Measurements from ENCODE around the gene RSRC1. TPM values are rescaled to one million over a fixed set of nuclear protein-coding genes. Genes with fewer than 3 reads are reported as not detected.

Gene RSRC1
- total and polyA plus RNA-seq, 2 experiments from 2014 or later: 22.6 to 34.1 TPM

DNA sequence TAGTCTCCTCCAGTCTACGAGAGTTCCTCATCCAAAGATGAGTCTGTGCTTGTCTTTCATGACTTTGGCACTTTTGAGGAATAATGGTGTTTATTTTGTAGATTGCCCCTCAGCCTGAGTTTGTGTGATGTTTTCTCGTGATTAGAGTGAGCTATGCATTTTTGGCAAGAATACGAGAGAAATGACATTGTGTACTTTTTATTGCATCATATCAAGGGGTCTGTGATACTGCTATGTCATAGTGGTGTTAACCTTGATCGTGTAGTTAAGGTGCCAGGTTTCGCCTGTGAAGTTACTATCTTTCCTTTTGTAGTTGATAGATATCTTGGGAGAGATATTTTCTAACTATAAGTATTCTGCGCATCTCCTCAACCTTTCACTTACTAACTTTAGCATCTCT is 18.9 kb downstream of the RSRC1 start:
- Histone ChIP-seq H3K27ac (no peak overlapping the region), H3K4me1 (ENCODE audit: insufficient read depth) (no peaks in the 10 kb centered on the region), H3K79me2 (no peaks in the 10 kb centered on the region), H3K9me3 (ENCODE audit: low read depth) (no peaks in the 10 kb centered on the region), H3K4me3 (no peak overlapping the region), H3K36me3 (replicated peaks; ENCODE audit: insufficient read depth, low read depth) (no peaks in the 10 kb centered on the region), H3K27me3 (no peaks in the 10 kb centered on the region), H4K20me1 (ENCODE audit: insufficient read depth, poor library complexity, severe bottlenecking) (no peaks in the 10 kb centered on the region), H3K9me2 (replicated peaks; ENCODE audit: insufficient read depth) (no peaks in the 10 kb centered on the region), H2AFZ (no peak overlapping the region), H3K4me2 (no peak overlapping the region)
- no peak for DNase-seq (ENCODE audit: low spot score)
- TF ChIP-seq, protein P1, sequence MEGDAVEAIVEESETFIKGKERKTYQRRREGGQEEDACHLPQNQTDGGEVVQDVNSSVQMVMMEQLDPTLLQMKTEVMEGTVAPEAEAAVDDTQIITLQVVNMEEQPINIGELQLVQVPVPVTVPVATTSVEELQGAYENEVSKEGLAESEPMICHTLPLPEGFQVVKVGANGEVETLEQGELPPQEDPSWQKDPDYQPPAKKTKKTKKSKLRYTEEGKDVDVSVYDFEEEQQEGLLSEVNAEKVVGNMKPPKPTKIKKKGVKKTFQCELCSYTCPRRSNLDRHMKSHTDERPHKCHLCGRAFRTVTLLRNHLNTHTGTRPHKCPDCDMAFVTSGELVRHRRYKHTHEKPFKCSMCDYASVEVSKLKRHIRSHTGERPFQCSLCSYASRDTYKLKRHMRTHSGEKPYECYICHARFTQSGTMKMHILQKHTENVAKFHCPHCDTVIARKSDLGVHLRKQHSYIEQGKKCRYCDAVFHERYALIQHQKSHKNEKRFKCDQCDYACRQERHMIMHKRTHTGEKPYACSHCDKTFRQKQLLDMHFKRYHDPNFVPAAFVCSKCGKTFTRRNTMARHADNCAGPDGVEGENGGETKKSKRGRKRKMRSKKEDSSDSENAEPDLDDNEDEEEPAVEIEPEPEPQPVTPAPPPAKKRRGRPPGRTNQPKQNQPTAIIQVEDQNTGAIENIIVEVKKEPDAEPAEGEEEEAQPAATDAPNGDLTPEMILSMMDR (IDR thresholded peaks at IDR 0.05; ENCODE audit: poor library complexity): no peak
- TF ChIP-seq EZH2phosphoT487 (IDR thresholded peaks at IDR 0.05; ENCODE audit: low read depth, severe bottlenecking, unreplicated experiment) (no peak), EZH2 (IDR thresholded peaks at IDR 0.05; ENCODE audit: borderline replicate concordance) (no peak)
- 95% methylated on average over 6 of the region's 6 CpGs for WGBS (ENCODE audit: low lambda C conversion rate, missing lambda C conversion rate)

DNA sequence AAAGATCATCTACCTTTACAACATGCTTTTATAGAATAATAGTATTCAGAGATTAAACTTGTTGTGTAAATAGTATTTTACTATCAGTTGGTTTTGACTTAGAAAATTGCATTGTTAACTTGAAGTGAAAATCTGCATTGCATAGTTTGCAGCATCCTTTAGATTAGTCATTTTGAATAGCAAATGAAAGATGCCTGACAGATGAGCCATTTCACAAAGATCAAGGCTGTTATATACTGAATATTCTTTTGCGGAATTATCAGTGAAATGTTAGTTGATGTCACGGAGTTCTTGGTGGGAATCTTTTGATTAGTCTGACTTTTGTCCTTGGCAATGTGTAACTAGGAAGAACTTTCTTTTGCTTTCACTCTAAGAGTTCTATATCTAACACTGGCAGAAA is 24.5 kb downstream of the RSRC1 start:
- no peak overlapping the region for H3K27ac ChIP-seq
- no peak overlapping the region for H3K4me2 ChIP-seq
- H2AFZ ChIP-seq: no peak overlapping the region
- no peak for DNase-seq (ENCODE audit: low spot score)
- no peaks in the 10 kb centered on the region for H3K4me1 ChIP-seq (ENCODE audit: insufficient read depth)
- no peaks in the 10 kb centered on the region for H3K9me2 ChIP-seq (replicated peaks; ENCODE audit: insufficient read depth)
- H3K79me2 ChIP-seq: no peaks in the 10 kb centered on the region
- H3K27me3 ChIP-seq: no peaks in the 10 kb centered on the region
- H3K9me3 ChIP-seq (ENCODE audit: low read depth): no peaks in the 10 kb centered on the region
- 100% methylated on average over 2 of the region's 2 CpGs for WGBS (ENCODE audit: low lambda C conversion rate, missing lambda C conversion rate)
- TF ChIP-seq, protein P1 (IDR thresholded peaks at IDR 0.05; ENCODE audit: poor library complexity): no peak
- TF ChIP-seq EZH2phosphoT487 (IDR thresholded peaks at IDR 0.05; ENCODE audit: low read depth, severe bottlenecking, unreplicated experiment) (no peak), EZH2 (IDR thresholded peaks at IDR 0.05; ENCODE audit: borderline replicate concordance) (no peak)
- no peak overlapping the region for H3K4me3 ChIP-seq
- no peaks in the 10 kb centered on the region for H3K36me3 ChIP-seq (replicated peaks; ENCODE audit: insufficient read depth, low read depth)
- H4K20me1 ChIP-seq (ENCODE audit: insufficient read depth, poor library complexity, severe bottlenecking): no peaks in the 10 kb centered on the region

DNA sequence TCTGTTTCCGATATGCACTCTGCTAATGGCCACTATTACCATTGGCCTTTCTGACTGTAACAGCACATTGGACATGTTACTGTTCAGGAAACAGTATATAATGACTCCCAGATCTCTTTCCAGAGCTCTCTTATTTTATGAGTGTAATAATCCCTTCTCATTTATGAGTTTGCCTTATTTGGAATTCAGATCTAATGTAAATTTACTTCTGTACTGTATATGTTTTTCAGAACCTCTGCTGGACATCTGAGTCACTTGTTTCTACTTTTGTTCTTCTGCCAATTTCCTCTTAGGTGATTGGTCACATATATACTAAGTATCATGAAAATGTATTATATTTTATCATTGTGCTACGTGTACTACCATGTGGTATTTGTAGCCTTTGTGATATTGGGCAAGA is 30.5 kb downstream of the RSRC1 start:
- TF ChIP-seq, protein P1 (IDR thresholded peaks at IDR 0.05; ENCODE audit: poor library complexity): no peak
- TF ChIP-seq EZH2phosphoT487 (IDR thresholded peaks at IDR 0.05; ENCODE audit: low read depth, severe bottlenecking, unreplicated experiment): no peak
- no peak overlapping the region for H3K27ac ChIP-seq
- H3K4me1 ChIP-seq (ENCODE audit: insufficient read depth): no peaks in the 10 kb centered on the region
- no peaks in the 10 kb centered on the region for H3K9me2 ChIP-seq (replicated peaks; ENCODE audit: insufficient read depth)
- H3K79me2 ChIP-seq: no peaks in the 10 kb centered on the region
- no peaks in the 10 kb centered on the region for H3K9me3 ChIP-seq (ENCODE audit: low read depth)
- WGBS (ENCODE audit: low lambda C conversion rate, missing lambda C conversion rate): 58% methylated on average over 2 of the region's 2 CpGs
- H3K36me3 ChIP-seq (replicated peaks; ENCODE audit: insufficient read depth, low read depth): no peaks in the 10 kb centered on the region
- H2AFZ ChIP-seq: no peak overlapping the region
- no peaks in the 10 kb centered on the region for H3K27me3 ChIP-seq
- H3K4me3 ChIP-seq: no peak overlapping the region
- no peak overlapping the region for H3K4me2 ChIP-seq
- no peaks in the 10 kb centered on the region for H4K20me1 ChIP-seq (ENCODE audit: insufficient read depth, poor library complexity, severe bottlenecking)
- DNase-seq (ENCODE audit: low spot score): no peak

DNA sequence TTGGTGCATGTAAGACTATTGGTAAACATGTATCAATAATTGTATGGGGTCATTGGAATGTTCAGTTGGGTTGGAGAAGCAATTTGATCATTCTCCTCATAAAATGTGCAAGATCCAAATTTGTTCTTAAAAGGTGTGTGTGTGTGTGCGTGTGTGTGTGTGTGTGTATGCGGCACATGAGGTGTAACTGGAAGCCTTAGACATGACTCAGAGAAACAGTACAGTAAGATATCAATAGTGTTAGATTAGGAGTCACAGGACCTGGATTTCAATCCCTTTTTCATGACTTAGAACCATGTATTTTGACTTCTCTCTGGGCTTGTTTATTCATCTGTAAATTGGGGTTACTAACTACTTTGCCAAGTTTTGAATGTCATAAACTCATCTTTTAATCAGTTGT is 38.3 kb downstream of the RSRC1 start:
- no peak overlapping the region for H3K27ac ChIP-seq
- no peaks in the 10 kb centered on the region for H3K79me2 ChIP-seq
- no peak overlapping the region for H2AFZ ChIP-seq
- no peak for DNase-seq (ENCODE audit: low spot score)
- 96% methylated on average over 2 of the region's 2 CpGs for WGBS (ENCODE audit: low lambda C conversion rate, missing lambda C conversion rate)
- no peaks in the 10 kb centered on the region for H3K9me3 ChIP-seq (ENCODE audit: low read depth)
- no peak overlapping the region for H3K4me3 ChIP-seq
- no peaks in the 10 kb centered on the region for H3K27me3 ChIP-seq
- H3K4me2 ChIP-seq: no peak overlapping the region
- no peaks in the 10 kb centered on the region for H3K36me3 ChIP-seq (replicated peaks; ENCODE audit: insufficient read depth, low read depth)
- H3K4me1 ChIP-seq (ENCODE audit: insufficient read depth): no peaks in the 10 kb centered on the region
- TF ChIP-seq, protein P1 (IDR thresholded peaks at IDR 0.05; ENCODE audit: poor library complexity): no peak
- no peak for TF ChIP-seq EZH2phosphoT487 (IDR thresholded peaks at IDR 0.05; ENCODE audit: low read depth, severe bottlenecking, unreplicated experiment)
- TF ChIP-seq EZH2 (IDR thresholded peaks at IDR 0.05; ENCODE audit: borderline replicate concordance): no peak
- H3K9me2 ChIP-seq (replicated peaks; ENCODE audit: insufficient read depth): no peaks in the 10 kb centered on the region
- H4K20me1 ChIP-seq (ENCODE audit: insufficient read depth, poor library complexity, severe bottlenecking): no peaks in the 10 kb centered on the region

Measured in hepatocyte (in vitro differentiated cells).